CD4-positive, alpha-beta T cell treated with Interferon alpha-2 for 1 hour (primary cell): ENCODE data around the gene SERPINI1.
"Not testable (repeated sequence)": the region's sequence is repeated elsewhere in the genome, so short reads cannot be mapped to it uniquely, and the experiment has no call there.

Experiments
- DNase-seq, 2 donors: peaks; one replicate each; pipeline ENCODE4 v3.0.0-alpha.2; 2020 to 2022

Gene SERPINI1

DNA sequence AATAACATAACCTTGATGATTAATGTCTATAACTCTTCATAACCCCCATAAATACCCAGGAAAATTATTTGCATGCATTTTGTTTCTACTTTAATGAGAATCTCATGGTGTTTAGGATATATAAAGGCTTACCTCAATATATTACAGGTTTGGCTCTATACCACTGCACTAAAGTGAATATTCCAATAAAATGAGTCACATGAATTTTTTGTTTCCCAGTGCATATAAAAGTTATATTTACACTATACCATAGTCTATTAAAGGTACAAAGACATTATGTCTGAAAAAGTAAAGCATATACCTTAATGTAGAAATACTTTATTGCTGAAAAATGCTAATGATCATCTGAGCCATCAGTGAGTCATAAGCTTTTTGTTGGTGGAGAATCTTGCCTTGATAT is 74.7 kb downstream of the SERPINI1 start:
- DNase-seq, result no peak

DNA sequence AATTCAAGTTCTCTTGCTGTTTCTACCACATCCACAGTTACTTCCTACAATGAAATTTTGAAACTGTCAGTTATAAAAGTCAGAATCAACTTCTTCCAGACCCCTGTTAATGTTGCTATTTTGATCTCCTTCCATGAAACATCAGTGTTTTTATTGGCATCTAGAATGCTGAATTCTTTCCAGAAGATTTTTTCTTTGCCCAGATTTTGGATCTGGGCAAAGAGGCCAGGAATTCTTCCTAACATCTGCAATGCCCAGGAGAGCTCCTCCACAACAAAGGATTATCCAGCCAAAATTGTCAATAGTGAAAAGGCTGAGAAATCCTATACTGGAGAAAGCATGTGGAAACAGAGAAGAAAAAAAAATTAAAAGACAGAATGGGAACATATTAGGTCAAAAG is 75.5 kb downstream of the SERPINI1 start:
- DNase-seq, result no peak

DNA sequence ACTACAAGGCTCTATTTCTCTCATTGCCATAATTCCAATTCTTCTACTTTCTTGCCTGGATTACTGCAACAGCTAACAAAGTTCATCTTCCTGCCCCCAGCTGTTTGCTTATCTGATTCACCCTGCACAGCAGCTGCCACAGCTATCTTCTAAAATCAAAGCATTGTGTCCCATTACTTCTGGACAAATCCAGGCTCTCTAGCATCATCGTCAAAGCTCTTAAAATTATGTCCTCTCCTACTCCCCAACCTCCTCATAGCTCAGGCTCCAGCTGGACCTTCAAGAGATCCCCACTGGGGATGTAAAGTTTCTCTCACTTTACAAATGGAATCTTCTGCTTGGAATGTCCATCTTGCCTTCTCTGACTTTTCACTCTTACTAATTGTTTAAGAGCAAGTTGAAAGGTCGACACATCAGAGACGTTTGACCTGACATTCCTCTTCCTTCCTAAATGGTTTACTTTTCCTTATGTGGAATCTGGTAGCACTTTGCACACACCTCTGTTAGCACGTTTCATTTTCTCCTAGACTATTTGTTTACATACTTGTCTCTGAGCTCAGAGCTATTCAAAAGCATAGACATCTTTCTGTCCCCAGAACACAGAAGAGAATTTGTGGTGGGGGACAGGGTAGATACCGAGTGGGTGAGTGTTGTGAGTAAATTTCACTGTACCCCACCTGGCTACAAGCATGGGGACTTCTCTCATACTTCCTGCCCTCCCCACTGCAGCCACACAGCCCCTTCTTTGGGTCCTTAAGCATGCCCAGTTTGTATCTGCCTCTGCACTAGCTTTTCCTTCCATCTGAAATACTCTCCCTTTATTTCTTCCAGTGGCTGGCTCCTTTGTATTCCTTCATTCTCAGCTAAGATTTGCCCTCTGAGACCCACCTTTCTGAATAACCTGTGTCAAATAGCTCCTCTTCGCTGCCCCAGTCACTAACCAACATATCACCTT is 77.9 kb downstream of the SERPINI1 start:
- DNase-seq, result no peak

DNA sequence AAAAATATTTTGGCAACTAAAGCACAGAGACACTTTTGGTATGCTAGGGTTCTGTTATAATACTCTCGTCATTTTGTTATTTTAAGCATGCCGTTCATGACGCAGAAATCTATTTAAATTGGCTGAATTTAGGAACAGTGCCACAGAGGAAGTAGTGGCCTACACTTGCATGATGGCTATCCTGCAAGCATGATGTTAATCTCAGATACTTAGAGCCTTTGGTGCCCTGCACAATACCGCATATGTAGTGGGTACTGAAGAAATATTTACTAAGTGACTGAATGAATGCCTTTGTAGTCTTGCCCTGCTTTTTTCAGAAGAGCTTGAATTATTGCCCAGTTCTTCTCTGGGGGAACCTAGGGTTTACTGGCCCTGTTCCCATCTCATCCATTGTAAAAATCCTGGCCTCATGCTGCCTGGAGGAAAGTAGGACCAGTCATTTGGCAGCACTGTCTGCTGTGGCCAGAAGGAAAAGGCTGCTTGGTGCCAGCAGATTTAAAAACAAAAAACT is 79.0 kb downstream of the SERPINI1 start:
- DNase-seq, result no peak

DNA sequence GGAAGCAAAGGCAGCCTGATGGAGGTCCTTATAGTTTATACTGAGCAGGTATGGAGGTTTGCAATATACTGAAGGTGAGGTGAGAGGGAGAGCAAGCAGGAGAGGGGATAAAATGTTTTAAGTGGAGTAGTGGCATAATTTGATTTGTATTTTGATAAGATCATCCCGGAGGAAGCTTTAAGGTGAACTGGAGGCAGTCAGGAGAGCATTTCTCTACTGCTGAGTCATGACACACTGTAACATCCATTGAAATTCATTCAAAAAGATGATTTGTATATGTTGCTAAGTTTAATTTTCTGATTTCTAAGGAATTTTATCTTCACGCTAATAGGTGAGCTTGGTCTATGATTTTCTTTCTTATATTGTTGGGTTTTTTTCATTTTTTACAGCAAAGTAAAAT is 81.4 kb downstream of the SERPINI1 start:
- no peak for DNase-seq

DNA sequence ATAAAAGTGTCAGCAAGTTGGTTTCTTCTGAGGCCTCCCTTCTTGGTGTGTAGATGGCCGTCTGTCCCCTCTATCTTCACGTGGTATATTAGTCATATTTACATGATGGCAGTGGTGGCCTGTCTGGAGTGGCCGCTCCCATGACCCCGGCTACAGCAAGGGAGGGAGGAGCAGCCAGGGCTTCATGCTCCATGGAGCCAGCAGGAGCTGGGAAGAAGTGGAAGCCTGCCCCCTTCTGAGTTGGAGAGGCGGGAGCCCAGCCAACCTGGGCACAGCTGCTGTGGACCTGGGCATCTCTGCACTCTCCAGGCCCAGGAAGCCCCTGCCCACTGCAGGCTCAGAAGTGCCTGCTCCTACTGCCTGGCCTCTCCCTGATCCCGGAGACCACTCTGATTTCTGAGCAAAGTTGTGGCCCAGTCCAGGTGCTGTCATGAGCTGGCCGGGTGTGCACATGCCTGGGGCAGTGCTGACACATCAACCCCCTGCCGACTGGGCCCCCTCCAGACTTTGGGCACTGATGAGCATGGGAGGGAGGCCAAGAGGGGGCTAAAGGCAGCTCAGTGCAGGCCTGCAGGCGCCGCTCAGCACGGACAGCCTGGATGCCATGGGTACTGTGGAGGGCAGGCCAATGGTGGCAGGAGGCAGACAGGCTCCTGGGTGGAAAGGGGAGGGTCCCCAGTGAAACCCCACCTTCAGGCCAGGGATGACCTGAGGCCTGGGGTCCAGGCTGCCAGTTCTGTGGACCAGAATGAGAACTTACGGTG is 84.8 kb downstream of the SERPINI1 start:
- no peak for DNase-seq

DNA sequence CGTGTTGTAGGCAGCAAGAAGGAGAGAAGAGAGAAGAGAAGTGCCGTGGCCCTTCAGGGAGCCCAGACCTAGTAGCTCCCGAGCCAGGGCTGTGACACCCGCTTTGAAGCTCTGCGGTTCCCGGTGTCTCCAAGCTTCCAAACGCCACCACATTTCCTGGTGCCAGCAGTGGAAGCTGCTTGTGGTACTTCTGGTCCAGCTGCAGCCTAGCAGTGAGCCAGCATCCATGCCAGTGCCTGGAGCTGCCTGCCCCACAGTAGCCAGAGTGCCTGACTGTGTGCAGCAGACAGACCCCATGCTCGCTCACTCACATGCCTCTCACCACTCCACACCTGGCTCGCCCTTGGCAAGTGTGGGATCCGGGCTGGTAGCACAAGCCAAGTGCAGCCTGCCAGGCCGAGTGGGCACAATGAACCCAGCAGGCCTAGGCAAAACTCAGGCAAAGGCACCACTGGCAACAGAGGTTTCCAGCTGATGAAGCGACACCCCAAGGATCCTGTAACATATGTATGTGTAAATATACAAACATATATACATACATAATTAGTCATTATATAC is 85.8 kb downstream of the SERPINI1 start:
- DNase-seq, result no peak

DNA sequence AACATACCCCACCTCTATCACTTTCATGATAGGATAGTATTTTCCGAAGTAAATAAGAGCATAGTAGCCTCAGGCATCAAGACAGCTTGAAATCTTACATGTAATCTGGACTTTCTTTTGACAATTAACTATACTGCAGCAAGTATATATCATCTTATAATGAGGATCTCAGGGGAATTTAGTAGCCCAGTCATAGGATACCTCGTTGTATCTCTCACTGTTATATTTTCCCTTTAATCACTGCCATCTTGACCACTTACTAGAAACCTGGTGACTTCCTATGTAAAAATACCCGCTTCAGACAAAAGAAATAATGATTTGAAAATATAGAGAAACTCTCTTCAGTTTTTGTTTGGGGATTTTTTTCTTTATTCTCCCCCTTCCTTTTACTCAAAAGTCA is 88.2 kb downstream of the SERPINI1 start:
- no peak for DNase-seq

DNA sequence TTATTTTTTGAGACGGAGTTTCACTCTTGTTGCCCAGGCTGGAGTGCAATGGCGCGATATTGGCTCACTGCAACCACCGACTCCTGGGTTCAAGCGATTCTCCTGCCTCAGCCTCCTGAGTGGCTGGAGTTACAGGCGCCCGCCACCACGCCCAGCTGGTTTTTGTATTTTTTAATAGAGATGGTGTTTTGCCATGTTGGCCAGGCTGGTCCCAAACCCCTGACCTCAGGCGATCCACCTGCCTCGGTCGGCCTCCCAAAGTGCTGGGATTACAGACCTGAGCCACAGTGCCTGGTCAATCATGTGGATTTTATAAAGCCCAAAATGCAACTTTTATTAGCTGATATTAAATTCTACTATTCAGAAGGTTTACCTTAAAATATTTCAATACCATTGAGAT is 92.1 kb downstream of the SERPINI1 start:
- DNase-seq, result not testable (repeated sequence)

DNA sequence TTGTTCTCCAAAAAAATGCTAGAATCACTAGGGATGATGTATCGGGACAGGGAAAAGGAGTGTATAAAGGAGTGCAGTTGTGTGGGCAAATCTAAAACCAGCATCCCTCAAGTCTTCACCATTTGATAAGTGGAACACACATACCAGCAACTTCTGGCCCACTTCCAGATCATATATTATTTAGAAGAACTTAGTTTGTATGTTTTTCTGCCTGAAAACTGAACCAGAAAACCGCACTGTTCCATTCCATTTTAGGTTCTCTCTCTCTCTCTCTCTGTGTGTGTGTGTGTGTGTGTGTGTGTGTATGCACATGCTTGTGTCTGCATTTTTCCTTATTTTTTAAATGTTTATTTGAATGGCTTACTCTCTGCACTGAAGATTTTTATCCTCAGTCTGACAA is 93.5 kb downstream of the SERPINI1 start:
- no peak for DNase-seq

DNA sequence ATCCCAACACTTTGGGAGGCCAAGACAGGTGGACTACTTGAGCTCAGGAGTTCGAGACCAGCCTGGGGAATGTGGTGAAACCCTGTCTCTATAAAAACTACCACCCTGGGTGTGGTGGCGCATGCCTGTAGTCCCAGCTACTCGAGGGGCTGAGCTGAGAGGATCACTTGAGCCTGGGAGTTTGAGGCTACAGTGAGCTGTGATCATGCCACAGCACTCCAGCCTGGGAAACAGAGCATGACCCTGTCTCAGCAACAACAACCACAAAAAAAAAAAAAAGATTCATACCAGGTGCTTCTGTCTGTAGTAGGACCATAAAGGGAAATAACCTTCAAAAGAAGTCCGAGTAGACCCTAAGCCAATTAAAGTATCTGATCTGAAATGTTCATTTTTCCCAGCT is 94.5 kb downstream of the SERPINI1 start:
- peak in 1 of 2 donors; percentile 5 for DNase-seq

DNA sequence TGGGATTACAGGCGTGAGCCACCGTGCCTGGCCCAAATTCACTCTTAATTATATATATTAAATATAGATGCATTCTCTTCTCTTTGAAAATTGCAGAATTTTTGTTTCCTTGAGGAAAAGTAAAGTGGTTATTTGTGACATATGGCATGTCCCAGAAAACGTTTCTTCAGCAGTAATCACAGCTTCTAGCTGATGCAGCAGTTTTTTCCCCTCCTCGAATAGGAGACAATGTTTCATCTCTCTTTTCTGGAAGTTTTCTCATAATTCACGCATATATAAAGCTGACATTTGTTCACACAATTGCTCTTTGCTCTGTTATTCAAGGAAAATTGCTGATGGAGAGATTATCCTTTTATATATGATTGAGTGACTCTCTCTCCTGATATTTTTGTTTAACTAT is 99.8 kb downstream of the SERPINI1 start:
- DNase-seq, result no peak

DNA sequence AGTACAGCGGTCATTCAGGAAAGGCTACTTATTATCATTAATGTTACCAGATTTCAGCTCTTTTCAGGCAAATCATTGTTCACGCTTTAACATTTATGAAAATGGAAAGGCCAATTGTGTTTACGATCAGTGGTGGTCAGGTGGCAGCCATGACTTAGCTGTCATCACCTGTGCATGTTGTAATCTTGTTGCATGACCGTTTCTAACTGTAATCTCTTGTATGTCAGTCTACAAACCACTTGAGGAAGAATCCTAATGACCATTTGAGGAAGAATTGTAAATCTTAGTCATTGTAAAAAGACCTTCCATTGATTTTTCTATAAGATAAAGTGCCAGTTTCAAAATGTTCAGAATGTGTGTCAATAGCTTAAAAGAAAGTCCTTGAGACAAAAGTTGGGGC is 100.4 kb downstream of the SERPINI1 start:
- DNase-seq, result no peak

DNA sequence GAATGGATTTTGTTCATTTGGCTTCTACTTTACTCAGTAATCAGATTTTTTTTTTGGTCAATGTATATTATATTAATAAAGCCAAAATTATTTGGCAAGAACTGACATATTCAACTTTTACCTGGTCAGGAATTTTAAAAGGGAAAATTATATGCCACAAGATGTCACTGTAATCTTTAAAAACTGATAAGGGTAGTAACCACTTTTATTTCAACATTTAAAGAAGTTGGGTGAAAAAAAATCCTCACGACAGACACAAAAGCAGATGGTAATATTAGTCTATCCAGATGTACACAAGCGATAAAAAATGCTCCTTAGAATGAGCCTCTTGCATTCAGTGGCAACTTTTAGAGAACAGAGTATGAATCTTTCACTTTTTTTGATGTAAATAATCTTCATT is 101.9 kb downstream of the SERPINI1 start:
- DNase-seq, result no peak

DNA sequence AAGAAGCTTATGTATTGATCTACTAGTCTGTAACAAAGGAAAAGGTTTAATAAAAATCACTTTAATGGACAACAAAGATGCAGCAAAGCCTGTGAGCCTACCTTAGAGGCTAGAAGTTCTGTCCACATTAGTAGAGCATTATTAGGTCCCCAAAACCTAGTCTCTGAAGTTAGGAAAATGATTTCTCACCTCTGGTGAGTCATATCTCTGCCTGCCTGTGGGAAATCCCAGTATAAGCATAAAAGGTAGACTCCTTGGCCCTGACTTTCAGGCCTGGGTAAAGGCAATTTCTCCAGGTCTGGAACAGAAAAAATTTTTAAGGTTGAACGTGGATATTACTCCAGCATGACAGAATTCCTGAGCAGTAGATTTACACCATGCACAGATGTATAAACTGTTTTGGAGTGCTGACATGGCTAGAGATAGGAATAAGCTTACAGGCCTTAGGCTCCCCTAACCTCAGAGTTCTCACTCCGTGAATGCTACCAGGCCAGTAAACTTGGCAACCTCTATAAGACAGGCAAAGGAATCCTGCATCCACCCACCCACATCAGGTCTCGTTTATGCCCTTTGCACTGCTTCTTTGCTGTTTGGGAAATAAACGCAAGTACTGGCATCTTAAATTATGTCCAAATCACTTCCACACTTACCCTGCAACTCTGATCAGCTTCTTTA is 104.1 kb downstream of the SERPINI1 start:
- no peak for DNase-seq

DNA sequence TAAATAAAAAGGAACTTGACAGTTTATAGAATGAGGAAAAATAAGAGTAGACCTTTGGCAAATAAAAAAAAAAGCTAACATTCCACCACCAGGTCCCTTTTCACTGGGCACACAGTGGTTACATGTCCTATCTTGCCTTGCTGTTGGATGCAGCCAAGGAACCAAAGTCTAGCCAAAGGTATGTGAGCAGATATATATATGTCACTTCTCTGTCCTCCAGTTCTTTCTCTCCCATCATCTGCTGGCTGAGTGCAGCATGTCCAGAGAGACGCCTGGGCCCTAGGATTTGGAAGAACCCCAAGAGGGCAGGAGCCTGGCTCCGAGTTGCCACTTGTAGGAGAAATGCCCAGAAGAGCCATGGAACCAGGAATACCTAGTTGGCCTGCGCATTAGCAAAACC is 104.7 kb downstream of the SERPINI1 start:
- no peak for DNase-seq

DNA sequence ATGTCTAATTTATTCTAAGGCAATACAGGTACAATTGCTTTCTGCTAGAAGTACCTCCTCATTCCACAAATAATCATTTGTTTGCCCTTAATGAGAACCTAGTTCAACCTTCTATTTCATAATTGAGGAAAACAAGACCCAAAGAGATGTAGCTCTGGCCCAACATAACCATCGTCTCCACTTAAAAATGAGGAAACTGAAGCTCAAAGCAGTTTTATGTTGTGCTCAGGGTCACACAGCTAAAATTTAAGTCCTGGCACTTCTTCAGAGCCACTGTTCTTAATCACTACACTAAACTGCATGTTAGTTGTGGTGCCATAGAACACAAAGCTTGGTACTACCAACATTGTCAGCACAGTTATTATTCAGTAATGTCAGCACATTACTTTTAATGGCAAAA is 108.0 kb downstream of the SERPINI1 start:
- DNase-seq, result no peak

DNA sequence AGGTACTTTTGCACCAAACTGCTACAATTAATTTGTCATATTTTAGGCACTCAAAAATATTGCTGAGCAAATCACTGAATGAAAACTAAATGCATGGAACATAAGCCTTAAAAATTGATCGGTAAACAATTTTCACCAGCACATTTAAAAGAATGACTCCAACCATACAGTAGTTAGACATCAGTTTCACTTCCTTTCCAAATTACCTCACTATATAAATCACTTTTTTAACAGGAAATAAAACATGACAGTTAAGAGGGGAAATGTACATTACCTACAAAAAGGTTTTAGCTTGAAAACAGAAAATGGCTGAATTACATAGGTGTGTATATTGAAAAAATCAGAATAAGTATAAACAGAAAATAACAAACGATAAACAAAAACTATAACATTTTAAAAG is 108.4 kb downstream of the SERPINI1 start:
- DNase-seq, result no peak

DNA sequence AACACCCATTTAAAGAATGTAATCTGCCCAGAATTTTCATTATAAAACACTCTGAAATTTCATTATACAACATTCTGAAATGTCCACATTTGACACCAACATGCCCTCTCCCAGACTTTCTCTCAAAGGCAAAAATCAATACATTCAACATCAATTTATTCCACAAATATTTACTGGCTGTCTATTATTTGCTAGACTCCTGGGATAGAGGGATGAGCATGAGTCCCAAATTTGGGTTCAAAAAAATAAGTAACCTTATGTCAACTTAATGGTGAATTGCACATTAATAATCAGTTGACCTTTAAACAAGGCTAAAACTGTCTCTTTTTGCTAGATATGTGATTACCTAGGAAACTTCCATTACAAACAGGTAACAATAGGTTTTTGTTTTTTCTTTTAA is 109.0 kb downstream of the SERPINI1 start:
- DNase-seq, result no peak

DNA sequence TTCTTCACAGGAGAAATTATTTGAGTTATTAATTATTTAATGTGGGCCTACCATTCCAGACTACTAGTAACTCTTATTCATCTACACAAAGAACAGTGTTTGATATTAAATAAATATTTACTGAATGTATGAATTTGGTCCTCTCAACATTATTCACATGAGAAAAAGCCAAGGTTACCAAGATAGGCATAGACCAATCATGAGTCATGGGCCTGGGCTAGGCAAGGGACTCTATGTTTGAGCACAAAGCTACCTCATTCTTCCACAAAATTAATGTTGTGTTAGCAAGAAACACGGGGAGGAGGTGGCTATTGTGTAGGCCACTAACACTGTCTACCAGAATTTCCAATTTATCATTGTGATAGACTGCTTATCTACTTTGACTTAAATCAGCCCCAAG is 115.7 kb downstream of the SERPINI1 start:
- DNase-seq, result no peak

DNA sequence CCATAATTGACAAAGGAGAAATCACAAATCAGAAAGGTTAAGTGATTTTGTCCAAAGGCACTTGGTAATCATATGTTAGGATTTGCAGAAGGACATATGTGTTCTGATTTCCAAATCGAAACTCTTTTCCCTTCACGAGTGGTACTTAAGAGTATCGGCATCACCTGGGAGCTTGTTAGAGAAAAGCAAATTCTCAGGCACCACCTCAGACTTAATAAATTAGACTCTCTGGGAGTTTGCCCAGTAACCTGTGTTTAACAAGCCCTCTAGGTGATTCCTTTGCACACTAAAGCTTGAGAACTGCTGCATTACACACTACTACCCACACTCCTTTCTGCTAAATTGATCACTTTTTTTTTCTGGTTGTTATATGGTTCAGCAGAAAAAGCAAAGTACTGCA is 116.2 kb downstream of the SERPINI1 start:
- no peak for DNase-seq

DNA sequence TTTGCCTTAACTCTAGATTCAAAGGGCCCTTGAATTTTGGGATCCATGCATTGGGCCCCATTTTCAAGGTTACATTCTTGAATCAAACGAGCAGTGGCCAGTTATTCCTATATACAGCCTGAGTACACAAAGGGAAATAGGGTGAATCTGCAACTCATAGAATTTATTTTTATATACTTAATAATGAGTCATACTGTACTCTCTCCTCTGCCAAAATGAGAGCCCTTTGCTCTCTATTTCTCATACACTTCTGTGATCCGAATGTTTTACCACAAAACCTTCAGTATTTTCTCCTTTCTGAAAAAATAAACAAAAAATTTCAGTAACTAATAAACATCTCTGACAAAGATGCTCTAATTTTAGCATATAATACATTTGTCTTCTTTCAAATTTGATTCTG is 116.7 kb downstream of the SERPINI1 start:
- no peak for DNase-seq

DNA sequence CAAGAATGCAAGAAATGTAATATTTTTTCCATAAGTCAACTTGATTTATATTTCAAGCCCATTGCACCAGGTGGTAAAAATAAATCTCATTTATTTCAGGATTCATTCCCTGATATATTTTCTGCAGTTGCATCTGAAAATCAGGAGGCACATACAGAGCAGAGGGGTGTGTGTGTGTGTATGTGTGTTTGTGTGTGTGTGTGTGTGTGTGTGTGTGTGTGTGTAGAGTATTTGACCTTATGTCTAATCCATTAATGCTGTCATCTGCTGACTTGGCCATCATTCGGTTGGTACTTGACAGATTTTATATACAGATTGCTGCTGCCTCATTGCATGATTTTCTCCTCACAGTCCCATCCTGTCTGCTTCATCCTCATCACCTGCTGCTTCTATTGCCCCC is 118.5 kb downstream of the SERPINI1 start:
- DNase-seq, result no peak
